Measurements from ENCODE around the gene GABRG2. TPM values are rescaled to one million over a fixed set of nuclear protein-coding genes. Genes with fewer than 3 reads are reported as not detected.
"Not testable (repeated sequence)": the region's sequence is repeated elsewhere in the genome, so short reads cannot be mapped to it uniquely, and the experiment has no call there.

The GABRG2 gene
- polyA plus RNA-seq (ENCODE audit: insufficient read length in 3 of 3) = under 1 TPM in 1 of 3 donors, not detected in 2; 0.06 TPM

GRCh38 chr5:162067655-162068411 is at the start of gene GABRG2:
TSS of gene GABRG2 (plus strand) at chr5:162067773. CDS start at chr5:162068000, 227 bp downstream.
- DNase-seq (ENCODE audit: low read depth in 3 of 3, low spot score in 2 of 3) = no peak

DNA sequence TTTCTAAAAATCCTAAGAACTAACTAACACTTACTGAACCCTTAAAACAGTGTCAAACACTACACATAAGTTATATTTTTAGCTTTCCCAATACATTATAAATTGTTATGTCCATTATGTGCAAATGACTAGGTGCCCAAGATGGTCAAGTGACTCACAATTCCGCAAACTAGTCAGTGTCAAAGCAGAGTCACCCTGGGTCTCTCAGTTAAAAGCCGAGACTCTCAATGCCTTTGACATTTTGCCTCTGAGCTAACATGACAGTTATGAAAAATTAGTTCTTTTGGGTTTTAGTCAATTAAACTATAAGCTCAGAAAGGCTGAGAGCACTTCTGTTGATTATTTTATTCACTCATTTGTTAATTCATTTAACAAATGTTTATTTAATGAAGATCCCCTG is 42.3 kb upstream of the GABRG2 start:
- no peak for DNase-seq (ENCODE audit: low read depth in 3 of 3, low spot score in 2 of 3)

DNA sequence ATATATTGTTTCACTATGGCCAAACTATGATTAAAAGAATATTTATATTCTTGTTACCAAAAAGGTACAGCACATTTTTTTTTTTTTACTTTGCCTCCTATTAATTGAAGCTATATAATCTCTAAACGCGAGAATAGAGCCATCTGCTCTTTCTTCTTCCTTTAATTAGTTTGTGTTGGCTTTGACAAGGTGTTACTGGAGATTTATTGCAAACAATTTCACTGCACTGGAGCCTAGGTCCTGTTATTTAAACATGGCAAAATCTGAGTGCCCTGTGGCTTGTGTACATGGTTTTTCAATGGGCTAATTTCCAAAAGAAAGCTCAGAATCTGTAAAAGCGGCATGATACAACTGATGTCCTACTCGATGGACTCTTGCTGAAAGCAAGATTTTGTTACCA is 40.8 kb upstream of the GABRG2 start:
- DNase-seq (ENCODE audit: low read depth in 3 of 3, low spot score in 2 of 3) = no peak

GRCh38 chr5:162037431-162037830 is 30.1 kb upstream of the GABRG2 start:
- no peak for DNase-seq (ENCODE audit: low read depth in 3 of 3, low spot score in 2 of 3)

DNA sequence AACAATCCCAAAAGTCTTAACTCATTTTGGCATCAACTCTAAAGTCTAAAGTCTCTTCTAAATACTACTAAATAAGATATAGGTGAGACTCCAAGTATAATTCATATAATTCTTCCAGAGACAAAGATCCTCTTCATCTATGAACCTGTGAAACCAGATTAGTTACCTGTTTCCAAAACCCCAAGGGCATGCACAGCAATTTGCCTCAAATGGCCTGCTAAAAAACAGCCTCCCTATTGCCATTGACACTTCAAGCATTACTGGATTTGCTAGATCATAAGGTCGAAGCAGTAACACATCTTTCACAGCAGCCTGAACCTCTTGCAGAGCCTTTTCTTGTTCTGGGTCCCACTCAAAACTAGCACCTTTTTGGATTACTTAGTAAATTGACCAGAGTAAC is 20.3 kb upstream of the GABRG2 start:
- no peak for DNase-seq (ENCODE audit: low read depth in 3 of 3, low spot score in 2 of 3)

- DNase-seq (ENCODE audit: low read depth in 3 of 3, low spot score in 2 of 3) = no peak
These were observed 14.9 kb upstream of the GABRG2 start for GRCh38 chr5:162052676-162053075.

GRCh38 chr5:162055095-162055494 is 12.5 kb upstream of the GABRG2 start:
- DNase-seq (ENCODE audit: low read depth in 3 of 3, low spot score in 2 of 3) = not testable (repeated sequence)

GRCh38 chr5:162067162-162067561 is 411 bp upstream of the GABRG2 start:
- DNase-seq (ENCODE audit: low read depth in 3 of 3, low spot score in 2 of 3) = no peak

- DNase-seq (ENCODE audit: low read depth in 3 of 3, low spot score in 2 of 3) = peak; percentile 29 to 68 (median 44)
These were observed 839 bp downstream of the GABRG2 start for GRCh38 chr5:162068412-162068811.

DNA sequence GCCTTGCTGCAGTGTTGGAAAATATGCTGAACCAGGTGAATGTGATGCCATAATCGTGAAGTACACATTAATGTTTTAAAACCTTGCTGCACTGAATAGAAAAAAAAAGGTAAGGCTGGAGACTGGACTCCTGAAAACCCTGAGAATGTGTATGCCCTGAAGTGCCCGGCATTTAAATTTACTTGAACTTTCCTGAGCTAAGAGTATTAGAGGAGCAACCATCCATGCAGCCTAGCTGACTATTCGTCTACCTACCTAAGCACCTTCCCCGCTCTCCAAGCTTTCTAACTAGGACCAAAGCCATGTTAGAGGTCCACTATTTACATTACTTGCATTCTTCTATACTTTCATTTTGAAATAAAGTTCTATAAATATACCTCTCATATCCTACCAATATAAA is 1.4 kb downstream of the GABRG2 start:
- DNase-seq (ENCODE audit: low read depth in 3 of 3, low spot score in 2 of 3) = no peak

DNA sequence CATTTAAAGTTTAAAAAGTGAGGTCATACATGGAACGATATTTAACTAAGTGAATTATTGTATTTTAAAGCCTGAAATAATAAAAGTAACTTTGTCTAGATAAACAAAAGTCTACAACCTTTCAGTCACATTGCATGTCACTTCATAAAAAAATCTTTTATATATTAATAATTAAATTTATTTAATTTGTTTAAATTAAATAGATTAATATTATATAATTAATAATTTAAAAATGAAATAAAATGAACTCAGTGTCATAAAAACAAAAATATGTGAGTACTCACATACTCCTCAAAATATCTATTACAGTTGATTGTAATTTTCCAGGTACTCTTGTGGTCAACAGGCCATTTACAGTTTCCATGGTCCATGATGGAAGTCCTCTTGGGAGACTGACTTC is 11.2 kb downstream of the GABRG2 start:
- DNase-seq (ENCODE audit: low read depth in 3 of 3, low spot score in 2 of 3) = no peak

DNA sequence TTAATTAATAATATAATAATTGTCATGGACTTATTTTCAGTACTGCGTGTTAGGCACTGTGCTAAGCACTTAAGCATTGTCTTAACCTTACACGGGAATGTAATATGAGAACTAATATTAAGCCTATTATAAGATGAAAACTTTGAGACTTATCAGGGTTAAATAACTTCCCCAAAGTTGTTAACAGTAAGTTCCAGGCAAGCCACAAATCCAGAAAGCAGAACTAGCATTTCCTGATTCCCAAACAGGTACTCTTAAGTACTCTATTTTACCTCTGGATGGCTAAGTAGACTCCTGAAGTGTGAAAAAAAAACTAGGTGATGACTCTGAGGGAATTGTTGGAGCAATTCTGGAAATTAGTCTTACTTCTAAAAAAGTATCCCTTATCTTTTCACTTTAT is 23.8 kb downstream of the GABRG2 start:
- no peak for DNase-seq (ENCODE audit: low read depth in 3 of 3, low spot score in 2 of 3)

DNA sequence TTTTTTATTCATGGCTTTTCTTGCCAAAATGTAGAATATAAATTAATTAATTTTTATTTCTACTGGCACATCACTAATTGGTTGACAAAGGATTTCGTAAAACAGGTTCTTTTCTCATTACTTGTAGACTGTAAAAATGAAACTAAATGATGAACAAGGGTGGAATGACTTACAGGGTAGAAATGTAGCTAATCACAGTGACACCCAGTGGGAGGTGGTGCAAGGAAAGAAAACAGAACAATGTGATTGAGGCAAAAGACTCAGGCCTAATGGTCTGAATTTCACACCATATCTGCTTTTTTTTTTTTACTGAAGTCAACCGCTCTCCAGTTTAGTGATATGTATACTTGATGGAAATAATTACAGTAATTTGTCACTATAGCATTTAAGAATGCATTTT is 28.9 kb downstream of the GABRG2 start:
- no peak for DNase-seq (ENCODE audit: low read depth in 3 of 3, low spot score in 2 of 3)

GRCh38 chr5:162107591-162107990 is 40.0 kb downstream of the GABRG2 start:
- no peak for DNase-seq (ENCODE audit: low read depth in 3 of 3, low spot score in 2 of 3)

DNA sequence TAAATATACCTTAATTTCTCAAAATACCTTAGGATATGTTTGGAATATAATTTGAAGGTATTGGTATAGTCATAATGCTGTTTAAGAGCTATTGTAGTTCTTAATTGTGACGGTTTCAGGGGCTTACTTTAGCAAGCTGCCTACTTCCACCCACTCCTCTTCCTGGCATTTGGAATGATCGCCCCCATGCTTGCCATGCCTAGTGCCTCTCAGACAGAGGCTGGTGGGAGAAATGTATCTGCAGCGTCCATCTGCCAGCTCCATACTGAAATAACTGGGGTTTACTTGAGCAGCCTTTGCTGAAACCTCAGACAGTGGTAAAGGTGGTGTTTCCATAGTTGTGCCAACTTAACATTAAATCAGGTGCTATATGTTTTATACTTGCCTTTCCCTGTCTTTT is 52.2 kb downstream of the GABRG2 start:
- no peak for DNase-seq (ENCODE audit: low read depth in 3 of 3, low spot score in 2 of 3)

- DNase-seq (ENCODE audit: low read depth in 3 of 3, low spot score in 2 of 3) = no peak
These were observed 60.5 kb downstream of the GABRG2 start for GRCh38 chr5:162128117-162128516.

DNA sequence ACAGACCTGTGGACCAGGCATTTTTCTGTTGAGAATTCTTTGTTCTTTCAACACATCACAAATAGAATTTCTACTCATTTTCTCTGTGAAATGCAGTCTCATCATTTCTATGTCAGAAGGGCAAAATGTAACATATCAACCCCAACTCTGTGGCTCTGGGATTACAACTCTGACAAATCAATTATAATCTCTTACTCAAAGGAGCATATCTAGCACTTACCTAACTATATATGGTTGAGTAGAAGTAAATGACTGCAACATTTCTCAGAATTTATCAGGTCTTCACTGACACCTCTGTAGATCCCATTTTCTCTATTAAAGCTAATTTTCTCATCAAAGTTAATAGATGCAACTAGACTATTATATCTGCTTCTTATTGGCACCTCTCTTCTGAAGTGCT is 64.8 kb downstream of the GABRG2 start:
- DNase-seq (ENCODE audit: low read depth in 3 of 3, low spot score in 2 of 3) = no peak

DNA sequence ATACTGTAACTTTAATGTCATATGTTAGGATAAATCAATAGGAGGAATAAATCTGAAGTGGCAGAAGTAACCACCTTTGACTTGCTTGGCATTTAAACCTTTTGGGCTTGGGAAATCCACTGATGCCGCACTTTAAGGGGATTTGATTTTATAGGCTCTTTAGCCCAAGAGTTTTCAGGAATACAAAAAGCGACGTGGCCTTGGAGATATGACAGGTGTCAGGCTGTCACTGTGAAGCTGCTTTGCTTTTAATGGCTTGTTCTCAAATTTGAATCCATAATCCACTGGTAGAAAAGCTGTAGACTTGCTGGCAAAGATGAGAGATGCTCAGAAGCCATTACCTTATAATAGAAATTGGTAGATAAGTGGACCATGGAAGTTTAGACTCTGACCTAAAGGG is 71.6 kb downstream of the GABRG2 start:
- DNase-seq (ENCODE audit: low read depth in 3 of 3, low spot score in 2 of 3) = no peak

- DNase-seq (ENCODE audit: low read depth in 3 of 3, low spot score in 2 of 3) = no peak
These were observed 86.7 kb downstream of the GABRG2 start for GRCh38 chr5:162154242-162154641.

- DNase-seq (ENCODE audit: low read depth in 3 of 3, low spot score in 2 of 3) = no peak
These were observed 92.8 kb downstream of the GABRG2 start for GRCh38 chr5:162160401-162160800.

DNA sequence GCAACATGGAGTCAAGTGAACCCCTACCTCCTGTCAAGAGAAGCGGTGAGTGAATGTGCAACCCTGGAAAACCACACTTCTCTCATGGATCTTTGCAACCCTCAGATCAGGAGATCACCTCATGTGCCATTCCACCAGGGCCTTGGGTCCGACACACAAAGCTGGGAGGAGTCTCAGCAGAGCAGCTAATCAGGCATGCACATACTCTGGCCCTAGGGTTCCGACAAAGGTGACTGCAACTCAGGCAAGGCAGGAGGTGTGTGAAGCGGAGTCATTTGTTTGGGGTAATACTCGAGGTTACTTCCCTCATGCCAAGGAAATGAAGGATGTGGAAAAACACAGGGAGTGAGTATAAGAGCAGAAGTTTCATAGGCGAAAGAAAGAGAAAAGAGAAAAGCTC is 96.1 kb downstream of the GABRG2 start:
- no peak for DNase-seq (ENCODE audit: low read depth in 3 of 3, low spot score in 2 of 3)

DNA sequence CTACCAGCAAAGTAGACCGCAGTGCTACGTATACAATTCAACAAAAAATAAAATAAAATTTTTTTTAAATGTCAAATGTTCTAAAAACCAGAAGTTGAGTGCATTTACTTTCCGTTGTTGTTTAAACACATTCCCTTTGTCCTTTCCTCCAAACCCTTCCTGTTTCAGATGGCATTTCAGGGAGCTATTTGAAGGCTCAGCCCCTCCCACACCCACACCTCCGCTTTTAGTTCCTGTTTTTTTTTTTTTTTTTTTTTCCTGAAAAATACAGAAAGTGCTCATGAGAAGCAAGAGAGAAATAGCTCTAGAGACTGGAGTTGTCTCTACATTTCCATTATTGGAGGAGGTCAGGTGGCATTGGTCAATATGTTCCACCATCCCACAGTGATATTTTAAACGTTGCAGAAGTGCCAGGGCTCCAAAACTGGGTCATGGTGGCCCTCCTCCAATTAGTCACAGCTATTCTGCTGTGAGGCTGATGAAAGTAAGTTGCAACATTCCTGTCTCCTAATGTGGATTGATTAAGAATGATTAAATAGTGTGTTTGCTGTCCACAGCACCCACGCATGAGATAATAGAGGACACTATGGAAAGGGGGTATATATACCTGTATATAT is 106.9 kb downstream of the GABRG2 start:
- no peak for DNase-seq (ENCODE audit: low read depth in 3 of 3, low spot score in 2 of 3)
